ENCODE measurements around the gene ZNF853.
A peak's percentile ranks its signal among the peaks of the same experiment; 100 is the strongest.
"Not testable (repeated sequence)": the region's sequence is repeated elsewhere in the genome, so short reads cannot be mapped to it uniquely, and the experiment has no call there.

ZNF853 gene

DNA sequence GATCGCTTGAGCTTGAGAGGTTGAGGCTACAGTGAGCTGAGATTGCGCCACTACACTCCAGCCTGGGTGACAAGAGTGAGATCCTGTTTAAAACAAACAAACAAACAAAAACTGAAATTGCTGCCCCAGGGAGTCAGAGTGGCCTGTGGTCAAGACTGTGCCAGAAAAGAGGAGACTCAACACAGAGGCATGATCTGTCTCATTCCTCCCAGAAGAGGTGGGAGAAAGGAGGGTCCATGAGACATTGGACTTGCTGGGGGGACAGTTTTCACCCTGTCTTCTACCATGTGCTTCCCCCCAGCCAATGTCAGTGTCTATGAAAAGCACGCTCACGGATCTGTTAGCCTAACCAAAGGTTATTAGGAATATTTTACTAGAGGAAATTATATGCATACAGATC is 3.2 kb downstream of the ZNF853 start:
- Mint-ChIP-seq H3K4me1 (ENCODE audit: low read depth) (peaks cover 45% of the 10 kb centered on the region), H3K9me3 (no peaks in the 10 kb centered on the region), H3K36me3 (ENCODE audit: low read depth) (peaks cover 13% of the 10 kb centered on the region), H3K27me3 (peaks cover 4% of the 10 kb centered on the region), H3K4me3 (no peak overlapping the region), H3K27ac (no peak overlapping the region)
- DNase-seq = no peak

DNA sequence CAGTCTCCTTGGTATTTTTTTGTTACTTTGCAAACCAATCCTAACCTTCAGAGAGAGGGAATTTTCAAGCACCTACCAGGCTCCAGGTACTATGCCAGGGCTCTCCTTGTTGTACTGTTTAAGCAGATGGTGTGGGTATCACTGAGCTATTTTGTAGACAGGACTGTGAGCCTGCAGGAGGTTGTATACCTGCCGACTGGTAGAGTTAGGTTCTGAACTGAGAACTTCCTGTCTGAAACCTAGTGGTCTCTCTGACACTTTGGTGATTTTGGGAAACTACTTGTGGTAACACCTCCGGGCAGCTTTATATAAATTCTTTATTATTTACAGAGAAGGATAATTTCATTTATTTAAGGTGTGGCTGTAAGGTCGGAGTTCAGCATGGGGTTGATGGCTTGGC is 4.6 kb downstream of the ZNF853 start:
- Mint-ChIP-seq H3K27ac (no peak overlapping the region), H3K27me3 (no peaks in the 10 kb centered on the region), H3K36me3 (ENCODE audit: low read depth) (peaks cover 13% of the 10 kb centered on the region), H3K4me3 (no peak overlapping the region), H3K9me3 (no peaks in the 10 kb centered on the region), H3K4me1 (ENCODE audit: low read depth) (peaks cover 51% of the 10 kb centered on the region)
- DNase-seq = no peak

DNA sequence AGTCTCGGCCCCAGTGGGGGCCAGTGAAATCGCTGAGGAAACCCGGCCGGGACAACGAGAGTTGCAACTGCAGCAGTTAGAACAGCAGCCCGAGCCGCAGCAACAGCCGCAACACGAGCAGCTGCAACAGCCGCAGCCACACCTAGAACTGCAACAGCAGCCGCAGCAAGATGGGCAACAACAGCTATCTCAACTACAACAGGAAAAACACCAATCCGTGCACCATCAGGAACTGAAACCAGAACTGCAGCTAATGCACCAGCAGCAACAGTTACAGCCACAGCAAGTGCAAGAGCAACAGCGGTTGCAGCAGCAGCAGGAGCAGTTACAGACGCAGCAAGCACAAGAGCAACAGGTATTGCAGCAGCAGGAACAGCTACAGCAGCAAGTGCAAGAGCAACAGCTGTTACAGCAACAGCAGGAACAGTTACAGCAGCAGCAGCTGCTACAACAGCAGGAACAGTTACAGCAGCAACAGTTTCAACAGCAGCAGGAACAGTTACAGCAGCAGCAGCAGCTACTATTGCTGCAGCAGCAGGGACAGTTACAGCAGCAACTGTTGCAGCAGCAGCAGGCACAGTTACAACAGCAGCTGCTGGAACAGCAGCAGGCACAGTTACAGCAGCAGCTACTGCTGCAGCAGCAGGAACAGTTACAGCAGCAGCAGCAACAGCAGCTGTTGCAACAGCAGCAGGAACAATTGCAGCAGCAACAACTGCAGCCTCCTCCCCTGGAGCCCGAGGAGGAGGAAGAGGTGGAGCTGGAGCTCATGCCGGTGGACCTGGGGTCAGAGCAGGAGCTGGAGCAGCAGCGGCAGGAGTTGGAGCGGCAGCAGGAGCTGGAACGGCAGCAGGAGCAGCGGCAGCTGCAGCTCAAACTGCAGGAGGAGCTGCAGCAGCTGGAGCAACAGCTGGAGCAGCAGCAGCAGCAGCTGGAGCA is 6.1 kb downstream of the ZNF853 start:
- Mint-ChIP-seq H3K27ac (no peak overlapping the region), H3K4me3 (no peak overlapping the region), H3K9me3 (no peaks in the 10 kb centered on the region), H3K36me3 (ENCODE audit: low read depth) (peaks cover 13% of the 10 kb centered on the region), H3K27me3 (no peaks in the 10 kb centered on the region), H3K4me1 (ENCODE audit: low read depth) (peaks cover 47% of the 10 kb centered on the region)
- no peak for DNase-seq

DNA sequence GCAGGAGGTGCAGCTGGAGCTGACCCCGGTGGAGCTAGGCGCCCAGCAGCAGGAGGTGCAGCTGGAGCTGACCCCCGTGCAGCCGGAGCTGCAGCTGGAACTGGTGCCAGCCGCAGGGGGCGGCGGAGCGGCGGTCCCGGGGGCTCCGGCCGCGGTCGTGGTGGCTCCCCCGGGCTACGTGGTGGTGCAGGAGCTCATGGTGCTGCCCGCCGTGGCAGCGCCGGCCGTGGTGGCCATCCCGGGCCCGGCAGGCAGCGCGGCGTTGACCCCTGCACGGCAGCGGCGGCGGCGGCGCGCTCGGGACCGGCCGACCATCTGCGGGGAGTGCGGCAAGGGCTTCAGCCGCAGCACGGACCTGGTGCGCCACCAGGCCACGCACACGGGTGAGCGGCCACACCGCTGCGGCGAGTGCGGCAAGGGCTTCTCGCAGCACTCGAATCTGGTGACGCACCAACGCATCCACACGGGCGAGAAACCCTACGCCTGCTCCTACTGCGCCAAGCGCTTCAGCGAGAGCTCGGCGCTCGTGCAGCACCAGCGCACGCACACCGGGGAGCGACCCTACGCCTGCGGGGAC is 6.8 kb downstream of the ZNF853 start:
- peaks cover 13% of the 10 kb centered on the region for H3K36me3 Mint-ChIP-seq (ENCODE audit: low read depth)
- no peak overlapping the region for H3K27ac Mint-ChIP-seq
- no peak for DNase-seq
- H3K4me1 Mint-ChIP-seq (ENCODE audit: low read depth) = peaks cover 45% of the 10 kb centered on the region
- no peaks in the 10 kb centered on the region for H3K9me3 Mint-ChIP-seq
- no peak overlapping the region for H3K4me3 Mint-ChIP-seq
- no peaks in the 10 kb centered on the region for H3K27me3 Mint-ChIP-seq

DNA sequence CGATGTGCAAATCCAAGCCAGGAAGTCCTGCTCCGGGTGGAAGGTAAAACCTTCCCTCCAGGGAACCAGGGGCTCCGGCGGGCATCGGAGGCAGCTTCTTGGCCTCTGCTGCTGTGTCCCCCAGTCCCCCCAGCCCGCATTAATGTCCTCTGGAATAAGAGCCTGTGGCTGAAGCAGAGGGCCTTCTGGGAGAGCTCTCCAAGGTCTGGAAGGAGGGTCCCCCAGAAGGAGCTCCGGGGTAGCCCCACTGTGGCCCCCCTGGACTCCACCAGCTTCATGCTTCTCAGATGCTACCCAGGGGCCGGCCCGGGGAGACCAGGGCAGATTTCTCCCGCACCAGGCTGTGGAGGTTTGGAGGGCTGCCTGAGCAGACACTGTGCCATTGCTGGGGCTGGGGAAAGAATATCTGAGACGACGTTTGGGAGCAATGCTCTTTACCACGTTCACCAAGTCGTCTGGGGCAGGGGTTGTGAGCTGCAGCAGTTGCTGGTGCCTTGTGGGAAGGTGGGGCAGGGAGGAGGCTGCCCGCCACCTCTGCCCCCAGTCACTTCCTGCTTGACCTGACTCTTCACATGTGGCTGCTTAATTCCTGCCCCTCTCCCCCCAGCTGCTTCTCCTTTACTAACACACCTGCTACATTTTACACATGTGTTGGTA is 8.3 kb downstream of the ZNF853 start:
- Mint-ChIP-seq H3K36me3 (ENCODE audit: low read depth) (peaks cover 13% of the 10 kb centered on the region), H3K27me3 (no peaks in the 10 kb centered on the region), H3K4me3 (no peak overlapping the region), H3K27ac (peak overlapping the region; percentile 88), H3K9me3 (no peaks in the 10 kb centered on the region), H3K4me1 (ENCODE audit: low read depth) (peaks cover 43% of the 10 kb centered on the region)
- peak; percentile 51 for DNase-seq

DNA sequence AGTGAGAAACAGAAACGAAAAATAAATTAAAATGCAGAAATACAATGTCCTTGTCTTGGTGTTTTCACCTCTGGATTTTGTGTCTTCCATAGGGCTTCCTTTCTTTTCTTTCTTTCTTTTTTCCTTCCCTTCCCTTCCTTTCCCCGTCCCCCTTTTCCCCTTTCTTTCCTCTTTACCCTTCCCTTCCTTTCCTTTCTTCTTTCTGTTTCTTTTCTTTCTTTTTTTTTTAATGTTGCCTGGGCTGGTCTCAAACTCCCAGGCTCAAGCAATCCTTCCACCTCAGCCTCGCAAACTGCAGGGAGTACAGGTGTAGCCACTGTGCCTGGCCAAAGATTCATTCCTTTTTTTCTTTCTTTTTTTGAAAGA is 8.8 kb downstream of the ZNF853 start:
- peaks cover 13% of the 10 kb centered on the region for H3K36me3 Mint-ChIP-seq (ENCODE audit: low read depth)
- no peaks in the 10 kb centered on the region for H3K9me3 Mint-ChIP-seq
- H3K4me3 Mint-ChIP-seq = no peak overlapping the region

DNA sequence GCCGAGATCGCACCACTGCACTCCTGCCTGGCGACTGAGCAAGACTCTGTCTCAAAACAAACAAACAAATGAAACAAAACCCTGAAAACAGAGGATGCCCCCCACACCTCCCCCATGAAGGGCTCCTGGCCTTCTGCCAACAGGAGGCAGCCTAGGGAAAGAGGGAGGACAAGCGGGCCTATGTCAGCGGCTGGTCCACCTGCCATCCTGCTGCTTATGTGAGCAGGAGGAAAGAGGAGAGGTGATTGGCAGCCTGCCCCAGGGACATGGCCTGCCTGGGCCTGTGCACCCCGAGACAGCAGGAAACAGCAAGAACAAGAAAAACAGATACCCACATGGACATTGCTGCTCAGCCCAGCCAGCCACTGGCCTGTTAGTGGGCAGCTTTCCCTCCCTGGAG is 12.6 kb downstream of the ZNF853 start:
- Mint-ChIP-seq H3K9me3 (no peaks in the 10 kb centered on the region), H3K36me3 (ENCODE audit: low read depth) (peaks cover 3% of the 10 kb centered on the region), H3K27me3 (no peaks in the 10 kb centered on the region), H3K4me3 (no peak overlapping the region), H3K4me1 (ENCODE audit: low read depth) (peaks cover 18% of the 10 kb centered on the region), H3K27ac (no peak overlapping the region)
- no peak for DNase-seq

More for the DNA sequence above, 8.8 kb downstream of the ZNF853 start:
- no peaks in the 10 kb centered on the region for H3K27me3 Mint-ChIP-seq
- peaks cover 41% of the 10 kb centered on the region for H3K4me1 Mint-ChIP-seq (ENCODE audit: low read depth)
- H3K27ac Mint-ChIP-seq = peak overlapping the region; percentile 88
- DNase-seq = no peak

DNA sequence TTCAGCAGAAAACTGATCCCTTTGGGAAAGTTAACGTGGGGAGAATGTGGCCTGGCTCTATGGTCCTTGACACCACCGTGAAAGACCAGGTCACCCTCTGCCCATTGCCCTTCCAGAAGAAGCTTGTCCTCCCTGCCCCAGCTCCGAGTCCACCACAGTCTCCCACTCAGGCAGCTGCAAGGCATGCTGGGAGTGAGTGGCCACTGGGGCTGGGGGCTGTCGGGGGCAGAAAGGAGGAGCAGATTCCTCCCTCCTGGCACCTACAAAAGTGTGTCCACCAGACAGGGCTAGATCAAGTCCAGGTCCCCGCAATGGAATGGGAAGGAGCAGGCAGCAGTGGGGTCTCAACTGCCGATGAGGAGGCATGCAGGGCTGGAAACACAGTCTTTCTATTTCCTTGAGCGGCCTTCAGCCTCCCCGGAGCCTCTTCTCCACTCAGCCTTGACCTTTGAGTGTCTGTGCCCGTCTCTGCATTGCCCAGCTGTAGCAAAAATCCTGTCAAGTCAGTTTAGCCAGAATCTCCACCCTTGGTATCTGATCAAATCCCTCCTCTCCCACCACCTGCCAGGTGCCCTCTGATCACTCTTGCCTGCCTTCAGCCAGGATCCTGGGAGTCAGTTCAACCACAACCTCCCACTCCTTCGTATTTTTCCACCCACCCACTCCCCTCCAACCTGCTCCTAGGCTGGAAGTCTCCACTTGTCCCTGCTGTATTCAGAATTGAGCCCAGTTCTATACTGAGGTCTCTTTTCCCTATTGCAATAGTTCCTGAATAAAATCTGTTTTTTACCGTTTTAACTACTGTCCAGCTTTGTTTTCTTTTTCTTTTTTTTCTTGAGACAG is 14.8 kb downstream of the ZNF853 start:
- Mint-ChIP-seq H3K36me3 (ENCODE audit: low read depth) (no peaks in the 10 kb centered on the region), H3K4me1 (ENCODE audit: low read depth) (peaks cover 5% of the 10 kb centered on the region), H3K4me3 (no peak overlapping the region), H3K27me3 (no peaks in the 10 kb centered on the region), H3K9me3 (peaks cover 2% of the 10 kb centered on the region), H3K27ac (no peak overlapping the region)
- DNase-seq = no peak

DNA sequence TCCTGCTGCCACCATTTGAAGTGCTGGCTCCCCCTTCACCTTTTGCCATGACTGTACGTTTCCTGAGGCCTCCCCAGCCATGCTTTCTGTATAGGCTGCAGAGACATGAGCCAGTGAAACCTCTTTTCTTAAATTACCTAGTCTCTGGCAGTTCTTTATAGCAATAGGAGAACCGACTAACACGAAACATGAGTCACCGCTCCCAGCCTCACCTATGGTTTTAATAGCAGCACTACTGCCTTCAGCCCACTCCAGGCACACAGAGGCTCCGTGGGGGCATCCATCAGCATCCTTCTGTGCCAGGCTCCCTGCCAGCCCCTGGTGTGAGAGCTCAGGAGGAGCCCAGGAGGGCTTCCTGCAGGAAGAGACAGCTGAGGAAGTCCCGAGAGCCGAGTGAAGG is 16.2 kb downstream of the ZNF853 start:
- H3K27ac Mint-ChIP-seq = no peak overlapping the region
- peaks cover 3% of the 10 kb centered on the region for H3K9me3 Mint-ChIP-seq
- H3K4me1 Mint-ChIP-seq (ENCODE audit: low read depth) = peaks cover 5% of the 10 kb centered on the region
- no peaks in the 10 kb centered on the region for H3K27me3 Mint-ChIP-seq
- no peak overlapping the region for H3K4me3 Mint-ChIP-seq
- DNase-seq = no peak
- H3K36me3 Mint-ChIP-seq (ENCODE audit: low read depth) = no peaks in the 10 kb centered on the region

DNA sequence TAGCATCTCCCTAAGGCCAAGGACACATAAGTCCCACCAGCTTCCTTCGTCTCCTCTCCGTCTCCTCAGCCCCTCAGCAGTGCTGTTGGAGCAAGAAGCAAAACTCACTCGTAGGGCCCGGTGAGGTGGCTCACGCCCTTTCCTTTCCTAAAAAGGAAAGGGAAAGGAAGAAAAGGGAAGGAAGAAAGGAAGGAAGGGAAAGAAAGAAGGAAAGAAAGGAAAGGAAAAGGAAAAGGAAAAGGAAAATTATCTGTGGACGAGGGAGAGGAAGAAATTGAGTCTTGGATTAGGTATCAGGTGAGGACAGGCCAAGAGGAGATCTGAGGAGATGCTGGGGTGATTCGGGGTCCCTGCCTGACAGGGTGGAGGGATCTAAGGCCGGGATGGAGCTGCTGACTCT is 18.6 kb downstream of the ZNF853 start:
- peaks cover 3% of the 10 kb centered on the region for H3K9me3 Mint-ChIP-seq
- DNase-seq = no peak
- no peak overlapping the region for H3K27ac Mint-ChIP-seq
- no peak overlapping the region for H3K4me3 Mint-ChIP-seq
- H3K4me1 Mint-ChIP-seq (ENCODE audit: low read depth) = peaks cover 17% of the 10 kb centered on the region
- H3K27me3 Mint-ChIP-seq = no peaks in the 10 kb centered on the region
- peaks cover 12% of the 10 kb centered on the region for H3K36me3 Mint-ChIP-seq (ENCODE audit: low read depth)

DNA sequence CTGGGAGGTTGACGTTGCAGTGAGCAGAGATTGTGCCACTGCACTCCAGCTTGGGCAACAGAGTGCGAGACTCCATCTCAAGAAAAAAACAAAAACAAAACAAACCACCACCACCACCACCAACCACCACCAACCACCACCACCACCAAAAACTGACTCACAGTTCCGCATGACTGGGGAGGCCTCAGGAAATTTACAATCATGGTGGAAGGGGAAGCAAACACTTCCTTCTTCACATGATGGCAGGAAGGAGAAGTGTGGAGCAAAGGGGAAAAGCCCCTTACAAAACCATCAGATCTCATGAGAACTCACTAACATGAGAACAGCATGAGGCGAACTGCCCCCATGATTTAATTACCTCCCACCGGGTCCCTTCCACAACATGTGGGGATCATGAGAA is 19.6 kb downstream of the ZNF853 start:
- not testable (repeated sequence) for DNase-seq, H3K9me3 Mint-ChIP-seq, H3K27me3 Mint-ChIP-seq
- Mint-ChIP-seq H3K27ac (peak overlapping the region; percentile 29), H3K36me3 (ENCODE audit: low read depth) (peaks cover 21% of the 10 kb centered on the region), H3K4me3 (peak overlapping the region; percentile 80), H3K4me1 (ENCODE audit: low read depth) (peaks cover 27% of the 10 kb centered on the region)

DNA sequence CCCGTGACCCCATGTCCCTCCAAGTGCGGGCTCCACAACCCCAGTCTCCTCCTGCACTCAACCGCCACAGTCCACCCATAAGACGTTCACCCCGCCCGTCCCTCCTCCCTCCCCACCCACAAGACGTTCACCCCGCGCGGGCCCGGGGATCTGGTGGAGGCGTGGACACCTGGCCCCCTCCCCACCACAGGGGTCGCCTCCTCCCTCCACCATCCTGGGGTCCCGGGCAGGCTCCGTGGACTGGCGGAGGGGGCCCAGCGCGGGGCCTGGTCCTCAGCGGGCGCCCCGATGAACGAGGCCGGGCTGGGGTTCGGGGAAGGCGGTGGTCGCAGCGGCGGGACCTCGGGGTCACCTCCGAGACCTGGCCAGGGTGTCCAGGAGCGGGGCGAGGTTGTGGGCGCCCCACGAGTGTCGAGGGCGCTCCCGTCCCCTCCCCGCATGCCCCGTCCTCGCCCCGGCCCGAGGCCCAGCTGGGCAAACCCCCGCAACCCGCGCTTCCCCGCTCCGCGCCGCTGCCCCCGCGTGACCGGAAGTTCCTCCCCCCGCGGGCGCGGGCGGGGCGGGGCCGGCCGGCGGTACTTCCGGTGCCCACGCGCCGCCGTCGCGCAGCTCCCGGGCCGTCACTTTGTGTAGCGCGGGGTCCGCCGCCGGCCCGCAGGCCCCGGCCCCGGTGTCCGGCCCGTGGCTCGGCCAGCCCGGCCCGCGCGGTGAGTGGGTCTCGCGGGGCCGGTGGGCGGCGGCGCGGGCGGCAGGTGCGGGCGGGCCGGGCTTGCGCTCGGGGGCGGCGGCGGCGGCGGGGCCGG is 21.5 kb downstream of the ZNF853 start, which contains the start of gene ZNF316:
TSS of gene ZNF316 (plus strand) at position 578 of the 803 bp plus-strand sequence. CDS start 5,092 bp downstream, outside the sequence.
- Mint-ChIP-seq H3K36me3 (ENCODE audit: low read depth) (peaks cover 41% of the 10 kb centered on the region), H3K27ac (peak within 1 kb of the TSS; percentile 92), H3K4me3 (peak within 1 kb of the TSS; percentile 87), H3K9me3 (peaks cover 7% of the 10 kb centered on the region), H3K4me1 (ENCODE audit: low read depth) (peaks cover 27% of the 10 kb centered on the region), H3K27me3 (no peaks in the 10 kb centered on the region)
- DNase-seq = peak; percentile 77

DNA sequence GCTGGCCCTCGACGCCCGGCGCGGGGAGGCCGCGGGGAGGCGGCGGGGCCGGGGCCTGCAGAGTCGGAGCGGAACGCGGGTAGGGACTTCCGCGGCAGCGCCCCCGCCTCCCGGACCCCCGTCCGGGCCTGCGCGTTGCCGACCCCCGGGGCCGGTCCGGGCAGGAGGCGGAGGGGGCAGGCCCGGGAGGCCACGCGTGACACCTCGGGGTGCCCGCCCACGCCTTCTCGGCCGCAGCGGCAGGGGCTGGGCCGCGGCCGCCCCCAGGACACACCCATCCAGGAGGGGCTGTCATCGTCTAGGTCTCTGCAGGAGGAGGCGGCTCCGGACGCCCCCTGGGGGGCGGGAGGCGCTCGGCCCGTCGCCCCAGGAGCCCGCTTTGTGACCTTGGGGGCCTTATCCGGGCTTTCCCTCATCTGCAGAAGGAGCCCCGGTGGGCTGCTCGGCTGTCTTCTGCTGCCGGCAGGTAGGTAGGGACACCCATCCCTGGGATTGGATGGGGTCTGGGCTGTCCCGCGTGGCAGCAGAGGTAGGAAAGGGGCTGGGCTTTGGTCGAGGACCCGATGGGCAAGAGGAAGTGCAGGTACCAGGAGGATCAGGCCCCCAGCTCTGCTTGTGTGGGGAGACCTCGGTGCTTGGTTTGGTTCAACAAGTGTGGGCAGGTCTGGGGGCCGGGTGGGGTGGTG is 22.3 kb downstream of the ZNF853 start:
- Mint-ChIP-seq H3K27me3 (no peaks in the 10 kb centered on the region), H3K27ac (peak overlapping the region; percentile 92), H3K4me3 (peak overlapping the region; percentile 87), H3K36me3 (ENCODE audit: low read depth) (peaks cover 49% of the 10 kb centered on the region), H3K4me1 (ENCODE audit: low read depth) (peaks cover 27% of the 10 kb centered on the region), H3K9me3 (peaks cover 7% of the 10 kb centered on the region)
- DNase-seq = peak; percentile 76
